Lung (tissue), 12 donors: ENCODE results near the gene SERINC3. TPM values are rescaled to one million over a fixed set of nuclear protein-coding genes. Genes with fewer than 3 reads are reported as not detected.

Experiments
- ATAC-seq: fragments of 200-7000 bp; cut with Tn5 transposase; one replicate; pipeline ENCODE4 v1.9.1; 2020; ENCODE audit warnings: moderate number of reproducible peaks; ENCODE audit not compliant: insufficient read depth, low FRiP score
- DNase-seq, 3 donors: peaks; one replicate each; pipeline ENCODE4 v3.0.0-alpha.2; 2013 to 2017
- H3K27ac ChIP-seq, 2 donors: one replicate each; pipeline ENCODE4 v1.5.1; 2013; ENCODE audit warnings: mild to moderate bottlenecking in 2 of 2, moderate library complexity in 2 of 2, control low read depth in 1 of 2, inconsistent platforms in 1 of 2, low read depth in 1 of 2, low read length in 1 of 2
- H3K27me3 ChIP-seq, 3 donors: one replicate each; pipeline ENCODE4 v1.5.1; 2013; ENCODE audit warnings: low read length in 2 of 3; ENCODE audit not compliant: control insufficient read depth in 3 of 3, insufficient read depth in 3 of 3
- H3K36me3 ChIP-seq, 4 donors: one replicate each; pipeline ENCODE4 v1.5.1; 2013; ENCODE audit warnings: low read length in 4 of 4, mild to moderate bottlenecking in 1 of 4, moderate library complexity in 1 of 4; ENCODE audit not compliant: control insufficient read depth in 4 of 4, insufficient read depth in 4 of 4
- H3K4me1 ChIP-seq, 5 donors: one replicate each; pipeline ENCODE4 v1.5.1; 2013; ENCODE audit warnings: low read length in 5 of 5, mild to moderate bottlenecking in 2 of 5, moderate library complexity in 1 of 5; ENCODE audit not compliant: control insufficient read depth in 5 of 5, insufficient read depth in 5 of 5
- H3K4me3 ChIP-seq: one replicate; pipeline ENCODE4 v1.5.1; 2013; ENCODE audit warnings: mild to moderate bottlenecking, control low read depth, moderate library complexity
- H3K9ac ChIP-seq, 2 donors: one replicate each; pipeline ENCODE4 v1.5.1; 2013; ENCODE audit warnings: low read length in 2 of 2, control low read depth in 1 of 2; ENCODE audit not compliant: insufficient read depth in 1 of 2
- H3K9me3 ChIP-seq, 4 donors: one replicate each; pipeline ENCODE4 v1.5.1; 2013; ENCODE audit warnings: low read length in 3 of 4, mild to moderate bottlenecking in 1 of 4, moderate library complexity in 1 of 4; ENCODE audit not compliant: control insufficient read depth in 4 of 4, insufficient read depth in 3 of 4
- WGBS, 2 donors: extraction: QIAGEN DNeasy Blood & Tissue Kit; methylation state at CpG; one replicate each; pipeline ENCODE4 v1.1.7; 2013; 5-methylcytosine and 5-hydroxymethylcytosine counted together
- polyA plus RNA-seq, 2 donors: library from polyadenylated mRNA; stranded (reverse); fragments of 200-250 nt; gene quantifications; one replicate each; pipeline ENCODE4 v1.2.1, GENCODE V29; 2013
- total RNA-seq, 2 donors: library from RNA; depleted of rRNA in 1 of 2; stranded (reverse); fragments of >200 nt in 1 of 2; gene quantifications; one replicate each; pipeline ENCODE4 v1.2.1, GENCODE V29; 2014 to 2021
- TF ChIP-seq, protein P1 (sequence below): IDR thresholded peaks from 2 replicates; pipeline ENCODE4 v1.5.1; 2012; ENCODE audit warnings: mild to moderate bottlenecking; ENCODE audit errors: control extremely low read depth, extremely low read depth
- donor health status: control.
- donor health status: control.
- donor health status: Bipolar disorder and iron deficiency.
- donor health status: healthy.
- donor health status: DM: yes; HTN: yes; CAD: no.

The SERINC3 gene
- total and polyA plus RNA-seq, 4 donors: 36.7 to 83.9 (median 76.3) TPM

GRCh38 chr20:44496976-44497375 lies 24.9 kb downstream of the SERINC3 start:
- ATAC-seq (no peak), DNase-seq (no peak)
- Histone ChIP-seq H3K27me3 (no peaks in the 10 kb centered on the region), H3K4me3 (no peak overlapping the region), H3K9me3 (no peaks in the 10 kb centered on the region), H3K36me3 (peaks cover 28 to 58% (median 35%) of the 10 kb centered on the region in 4 donors), H3K4me1 (peaks cover 0 to 25% (median 0%) of the 10 kb centered on the region in 5 donors), H3K27ac (no peak overlapping the region), H3K9ac (no peak overlapping the region)
- 88 to 91% methylated on average over 3 of the region's 3 CpGs for WGBS, 2 donors
- TF ChIP-seq, protein P1, sequence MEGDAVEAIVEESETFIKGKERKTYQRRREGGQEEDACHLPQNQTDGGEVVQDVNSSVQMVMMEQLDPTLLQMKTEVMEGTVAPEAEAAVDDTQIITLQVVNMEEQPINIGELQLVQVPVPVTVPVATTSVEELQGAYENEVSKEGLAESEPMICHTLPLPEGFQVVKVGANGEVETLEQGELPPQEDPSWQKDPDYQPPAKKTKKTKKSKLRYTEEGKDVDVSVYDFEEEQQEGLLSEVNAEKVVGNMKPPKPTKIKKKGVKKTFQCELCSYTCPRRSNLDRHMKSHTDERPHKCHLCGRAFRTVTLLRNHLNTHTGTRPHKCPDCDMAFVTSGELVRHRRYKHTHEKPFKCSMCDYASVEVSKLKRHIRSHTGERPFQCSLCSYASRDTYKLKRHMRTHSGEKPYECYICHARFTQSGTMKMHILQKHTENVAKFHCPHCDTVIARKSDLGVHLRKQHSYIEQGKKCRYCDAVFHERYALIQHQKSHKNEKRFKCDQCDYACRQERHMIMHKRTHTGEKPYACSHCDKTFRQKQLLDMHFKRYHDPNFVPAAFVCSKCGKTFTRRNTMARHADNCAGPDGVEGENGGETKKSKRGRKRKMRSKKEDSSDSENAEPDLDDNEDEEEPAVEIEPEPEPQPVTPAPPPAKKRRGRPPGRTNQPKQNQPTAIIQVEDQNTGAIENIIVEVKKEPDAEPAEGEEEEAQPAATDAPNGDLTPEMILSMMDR: no peak

DNA sequence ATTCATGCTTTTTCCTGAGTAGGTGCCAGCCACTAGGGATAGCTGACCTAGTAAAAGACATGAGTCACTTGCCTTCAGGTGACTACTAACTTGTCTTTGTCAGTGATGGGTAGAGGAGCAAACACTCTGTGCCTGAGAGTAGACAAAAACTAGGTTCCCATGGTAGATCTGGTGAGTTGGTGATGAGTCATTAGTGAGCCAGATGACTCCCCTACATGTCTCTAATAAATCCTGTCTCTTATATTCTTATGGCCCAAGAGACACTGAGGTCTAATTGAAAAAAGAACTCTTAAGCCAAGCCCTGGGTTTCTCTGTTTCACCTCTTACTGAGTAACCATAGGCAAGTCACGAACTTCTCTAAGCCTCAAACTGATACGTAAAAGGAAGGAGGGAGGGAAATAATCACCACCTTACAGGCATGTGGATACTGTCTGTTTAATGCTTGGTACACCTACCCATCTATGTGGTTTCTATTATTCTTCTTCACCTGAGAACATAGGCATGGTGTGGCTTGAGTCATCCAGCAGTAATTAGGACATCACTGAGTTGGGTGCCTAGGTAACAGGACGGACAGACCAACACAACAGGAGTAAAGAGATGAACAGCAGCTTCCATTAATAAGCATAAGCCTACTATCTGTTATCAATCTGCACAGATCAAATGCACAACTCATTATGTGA lies 25.9 kb downstream of the SERINC3 start:
- 63 to 81% methylated on average over 3 of the region's 3 CpGs for WGBS, 2 donors
- TF ChIP-seq, protein P1: no peak
- H3K9me3 ChIP-seq: no peaks in the 10 kb centered on the region
- no peak overlapping the region for H3K4me3 ChIP-seq
- H3K4me1 ChIP-seq: peaks cover 0 to 25% (median 0%) of the 10 kb centered on the region in 5 donors
- DNase-seq (no peak), ATAC-seq (no peak)
- H3K27me3 ChIP-seq: no peaks in the 10 kb centered on the region
- H3K9ac ChIP-seq: no peak overlapping the region
- peak overlapping the region in 1 of 2 donors; percentile 64 for H3K27ac ChIP-seq
- H3K36me3 ChIP-seq: peaks cover 25 to 54% (median 33%) of the 10 kb centered on the region in 4 donors

DNA sequence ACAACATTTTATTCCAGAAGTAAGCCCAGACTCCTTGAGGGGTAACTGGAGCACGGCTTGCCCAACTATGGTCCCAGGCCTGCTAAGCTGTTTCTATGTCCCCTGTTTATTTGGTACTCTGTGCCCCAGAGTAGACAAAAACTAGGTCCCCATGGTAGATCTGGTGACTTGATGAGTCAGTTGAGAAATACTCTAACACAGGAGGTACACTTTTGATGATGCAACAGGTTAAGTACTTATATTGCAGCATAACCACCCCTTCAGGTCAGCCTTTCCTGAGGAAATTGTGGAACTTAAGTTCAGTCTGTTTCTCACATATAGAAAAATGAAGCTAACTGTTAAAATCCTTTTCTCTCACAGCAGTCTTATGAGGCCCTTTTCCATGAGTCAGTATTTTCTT lies 26.6 kb downstream of the SERINC3 start:
- ATAC-seq: no peak
- Histone ChIP-seq H3K27ac (peak overlapping the region; percentile 46 to 64), H3K27me3 (no peaks in the 10 kb centered on the region), H3K4me1 (peaks cover 0 to 22% (median 0%) of the 10 kb centered on the region in 5 donors), H3K9me3 (no peaks in the 10 kb centered on the region), H3K36me3 (peaks cover 20 to 47% (median 32%) of the 10 kb centered on the region in 4 donors), H3K9ac (no peak overlapping the region), H3K4me3 (no peak overlapping the region)
- TF ChIP-seq, protein P1: no peak
- 73 to 74% methylated on average over 1 of the region's 1 CpG for WGBS, 2 donors
- DNase-seq: no peak

DNA sequence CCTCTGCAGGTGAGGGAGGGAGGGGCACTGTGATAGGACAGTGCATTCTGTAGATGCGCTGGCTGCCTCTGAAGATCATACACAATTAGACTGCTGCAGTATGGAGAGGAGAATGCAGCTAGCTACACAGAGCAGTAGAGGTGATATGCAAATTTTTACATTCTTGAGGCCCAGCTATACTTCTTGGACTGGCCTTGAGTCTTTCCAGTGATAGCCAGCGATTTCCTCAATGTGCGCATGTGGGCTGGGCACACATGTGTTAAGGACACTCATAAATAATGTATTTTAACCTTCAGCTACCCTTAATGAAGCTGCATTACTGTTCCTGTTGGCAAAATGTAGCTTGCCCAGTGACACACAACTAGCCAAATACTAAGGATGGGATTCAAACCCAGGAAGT lies 27.2 kb downstream of the SERINC3 start:
- TF ChIP-seq, protein P1: no peak
- no peak for DNase-seq
- Histone ChIP-seq H3K36me3 (peaks cover 23 to 49% (median 34%) of the 10 kb centered on the region in 4 donors), H3K9me3 (no peaks in the 10 kb centered on the region), H3K9ac (no peak overlapping the region), H3K27ac (peak overlapping the region; percentile 46 to 64), H3K27me3 (no peaks in the 10 kb centered on the region), H3K4me3 (no peak overlapping the region), H3K4me1 (peaks cover 0 to 20% (median 0%) of the 10 kb centered on the region in 5 donors)
- ATAC-seq: no peak
- WGBS, 2 donors: 90 to 93% methylated on average over 3 of the region's 3 CpGs
